HG03280 (cell line): Measurements from ENCODE around the gene AVEN.
"Not testable (repeated sequence)": the region's sequence is repeated elsewhere in the genome, so short reads cannot be mapped to it uniquely, and the experiment has no call there.

ENCODE experiments used
- ATAC-seq: cut with Tn5 transposase; IDR thresholded peaks from one replicate; pipeline ENCODE4 v1.9.1; 2021; ENCODE audit warnings: mild to moderate bottlenecking, moderate library complexity; ENCODE audit not compliant: unreplicated experiment

The AVEN gene

GRCh38 chr15:34043391-34043790 is 4.4 kb upstream of the AVEN start:
- ATAC-seq: no peak

GRCh38 chr15:34039790-34040113 is 748 bp upstream of the AVEN start:
- no peak for ATAC-seq

GRCh38 chr15:34038023-34038870 is 757 bp downstream of the AVEN start:
- peak; percentile 76 for ATAC-seq

GRCh38 chr15:34031987-34032760 is 6.8 kb downstream of the AVEN start:
- ATAC-seq: no peak

GRCh38 chr15:34027606-34028005 is 11.4 kb downstream of the AVEN start:
- no peak for ATAC-seq

GRCh38 chr15:34025252-34025651 is 13.8 kb downstream of the AVEN start:
- ATAC-seq: no peak

GRCh38 chr15:34023907-34024306 is 15.1 kb downstream of the AVEN start:
- ATAC-seq: no peak

GRCh38 chr15:34019369-34019990 is 19.5 kb downstream of the AVEN start:
- ATAC-seq: no peak

GRCh38 chr15:34018738-34019137 is 20.3 kb downstream of the AVEN start:
- not testable (repeated sequence) for ATAC-seq

- ATAC-seq: no peak
These were observed 20.9 kb downstream of the AVEN start for GRCh38 chr15:34018021-34018645.

GRCh38 chr15:34014556-34014955 is 24.4 kb downstream of the AVEN start:
- ATAC-seq: no peak

GRCh38 chr15:34013746-34014145 is 25.3 kb downstream of the AVEN start:
- no peak for ATAC-seq

- ATAC-seq: no peak
These were observed 26.5 kb downstream of the AVEN start for GRCh38 chr15:34012461-34013028.

GRCh38 chr15:34011481-34011880 is 27.5 kb downstream of the AVEN start:
- ATAC-seq: no peak

- no peak for ATAC-seq
These were observed 28.1 kb downstream of the AVEN start for GRCh38 chr15:34010921-34011320.

GRCh38 chr15:34009656-34010055 is 29.3 kb downstream of the AVEN start:
- no peak for ATAC-seq

GRCh38 chr15:34006381-34006780 is 32.6 kb downstream of the AVEN start:
- ATAC-seq: no peak

GRCh38 chr15:34001536-34001935 is 37.5 kb downstream of the AVEN start:
- no peak for ATAC-seq

GRCh38 chr15:33995666-33996065 is 43.3 kb downstream of the AVEN start:
- not testable (repeated sequence) for ATAC-seq

GRCh38 chr15:33994005-33994615 is 44.9 kb downstream of the AVEN start:
- no peak for ATAC-seq

GRCh38 chr15:33988384-33988783 is 50.6 kb downstream of the AVEN start:
- ATAC-seq: no peak
